HepG2 (cell line): Measurements from ENCODE around the gene BRAP. TPM values are rescaled to one million over a fixed set of nuclear protein-coding genes. Genes with fewer than 3 reads are reported as not detected.

ENCODE experiments used
- ATF1 ChIP-seq: IDR thresholded peaks from 2 replicates; pipeline ENCODE4 v1.6.1; 2016; ENCODE audit warnings: mild to moderate bottlenecking, control low read depth
- CBX2 ChIP-seq, 2 experiments: fragments of 200-600 bp in 1 of 2; sonication (generic); formaldehyde crosslinking in 1 of 2; IDR thresholded peaks; 2 replicates each; pipeline versions ENCODE4 v1.7.0 to v1.8.1; 2018 to 2022; ENCODE audit warnings: low read depth in 2 of 2, low read length in 1 of 2, mild to moderate bottlenecking in 1 of 2, missing genetic modification reagents in 1 of 2
- HDAC1 ChIP-seq: sonication (generic); formaldehyde crosslinking; IDR thresholded peaks from 2 replicates; pipeline ENCODE4 v1.5.1; 2020; ENCODE audit warnings: mild to moderate bottlenecking, missing genetic modification reagents
- HMGXB4 ChIP-seq, 2 experiments: sonication (generic) in 1 of 2; formaldehyde crosslinking in 1 of 2; IDR thresholded peaks; 2 replicates each; pipeline versions ENCODE4 v1.4.0 to v1.6.1; 2018 to 2020; ENCODE audit warnings: missing genetic modification reagents in 2 of 2, borderline replicate concordance in 1 of 2, low read depth in 1 of 2, mild to moderate bottlenecking in 1 of 2, missing biosample characterization in 1 of 2
- HOXA5 ChIP-seq: sonication (generic); formaldehyde crosslinking; IDR thresholded peaks from 2 replicates; pipeline ENCODE4 v1.4.0; 2020; ENCODE audit warnings: missing genetic modification reagents
- MTF2 ChIP-seq: sonication (generic); formaldehyde crosslinking; IDR thresholded peaks from 2 replicates; pipeline ENCODE4 v1.5.0; 2020; ENCODE audit warnings: missing genetic modification reagents, borderline replicate concordance
- MYNN ChIP-seq: sonication (generic); formaldehyde crosslinking; IDR thresholded peaks from 2 replicates; pipeline ENCODE4 v1.4.0; 2020; ENCODE audit warnings: mild to moderate bottlenecking, low read depth, missing genetic modification reagents
- NAIF1 ChIP-seq: sonication (generic); formaldehyde crosslinking; IDR thresholded peaks from 2 replicates; pipeline ENCODE4 v1.5.0; 2020; ENCODE audit warnings: mild to moderate bottlenecking, missing genetic modification reagents, borderline replicate concordance
- NR2F6 ChIP-seq, 2 experiments: IDR thresholded peaks; 2 replicates each; pipeline ENCODE4 v1.6.1; 2016; ENCODE audit warnings: antibody characterized with exemption in 1 of 2, mild to moderate bottlenecking in 1 of 2
- PCBP1 ChIP-seq: fragments of 200-400 bp; formaldehyde crosslinking; IDR thresholded peaks from 2 replicates; pipeline ENCODE4 v1.6.1; 2017; ENCODE audit warnings: mild to moderate bottlenecking, low read depth, low read length, borderline replicate concordance
- STAT6 ChIP-seq: sonication (generic); formaldehyde crosslinking; IDR thresholded peaks from 2 replicates; pipeline ENCODE4 v1.4.0; 2020; ENCODE audit warnings: missing genetic modification reagents, mild to moderate bottlenecking, borderline replicate concordance
- TAF15 ChIP-seq: fragments of 200-400 bp; formaldehyde crosslinking; IDR thresholded peaks from one replicate; pipeline ENCODE4 v1.6.1; 2018; ENCODE audit warnings: mild to moderate bottlenecking, low read depth, low read length; ENCODE audit not compliant: poor library complexity, severe bottlenecking
- TRIM22 ChIP-seq: fragments of 450-650 bp; IDR thresholded peaks from 2 replicates; pipeline ENCODE4 v1.6.1; 2017
- ZFX ChIP-seq: sonication (generic); formaldehyde crosslinking; IDR thresholded peaks from 2 replicates; pipeline ENCODE4 v1.4.0; 2020; ENCODE audit warnings: mild to moderate bottlenecking, low read depth, missing genetic modification reagents, moderate library complexity
- ZNF260 ChIP-seq: sonication (generic); formaldehyde crosslinking; IDR thresholded peaks from 2 replicates; pipeline ENCODE4 v1.4.0; 2020; ENCODE audit warnings: missing genetic modification reagents, low read depth, mild to moderate bottlenecking, borderline replicate concordance
- ZNF598 ChIP-seq: sonication (generic); formaldehyde crosslinking; IDR thresholded peaks from 2 replicates; pipeline ENCODE4 v1.5.1; 2020; ENCODE audit warnings: mild to moderate bottlenecking, missing genetic modification reagents, borderline replicate concordance
- ZNF619 ChIP-seq: sonication (generic); formaldehyde crosslinking; IDR thresholded peaks from 2 replicates; pipeline ENCODE4 v1.4.0; 2020; ENCODE audit warnings: mild to moderate bottlenecking, missing genetic modification reagents
- ZNF644 ChIP-seq: IDR thresholded peaks from 2 replicates; pipeline ENCODE4 v1.6.1; 2016; ENCODE audit warnings: low read depth
- ZNF704 ChIP-seq: sonication (generic); formaldehyde crosslinking; IDR thresholded peaks from 2 replicates; pipeline ENCODE4 v1.8.1; 2023; ENCODE audit warnings: mild to moderate bottlenecking, inconsistent platforms, moderate library complexity, missing genetic modification reagents, borderline replicate concordance
- polyA plus RNA-seq, 8 experiments: library from polyadenylated mRNA; depleted of rRNA in 3 of 8; stranded (reverse) in 7 of 8; unstranded in 1 of 8; fragments of >200 nt; fragmentation: Illumina TruSeq in 4 of 8; extraction: Trizol in 4 of 8; gene quantifications; 2 replicates each; pipeline versions ENCODE4 v1.2.1 to v1.2.3, GENCODE V29; 2011 to 2016; ENCODE audit warnings: low read depth in 4 of 8, missing spikeins in 1 of 8, mixed read lengths in 1 of 8; ENCODE audit not compliant: insufficient read depth in 1 of 8
- total RNA-seq, 5 experiments: library from RNA; depleted of rRNA; stranded (reverse); fragments of >200 nt; fragmentation: Illumina TruSeq; extraction: Trizol; gene quantifications; 2 replicates each; pipeline ENCODE4 v1.2.3, GENCODE V29; 2016; ENCODE audit warnings: low read depth in 1 of 5

Gene BRAP
- total and polyA plus RNA-seq, 2 of the 13 experiments (the other 11 are each of a cell fraction or from before 2014, with no cell fraction given) = 8.1 to 15.4 TPM

GRCh38 chr12:111597831-111598636 lies 87.7 kb downstream of the BRAP start (continued):
- TF ChIP-seq TRIM22 (no peak), STAT6 (CRISPR knock-in tag) (no peak), ZNF619 (CRISPR knock-in tag) (0 out of 2 replicates have a peak, but pooled peaks have one; percentile 24), ZNF260 (CRISPR knock-in tag) (no peak), ZFX (CRISPR knock-in tag) (peak; percentile 61), ZNF598 (no peak), NAIF1 (CRISPR knock-in tag) (no peak), PCBP1 (peak; percentile 73; the same call in 1 of the 2 replicates), MTF2 (CRISPR knock-in tag) (no peak), NR2F6 (IDR thresholded peaks at IDR 0.05) (no peak), NR2F6 (CRISPR knock-in tag; IDR thresholded peaks at IDR 0.05) (no peak), ZNF704 (CRISPR knock-in tag) (0 out of 2 replicates have a peak, but pooled peaks have one; percentile 47), TAF15 (peak; percentile 14), ATF1 (CRISPR knock-in tag) (no peak), CBX2 (IDR thresholded peaks at IDR 0.05; ENCODE audit: low read depth, low read length) (no peak), CBX2 (CRISPR knock-in tag; IDR thresholded peaks at IDR 0.05; ENCODE audit: low read depth) (no peak), HOXA5 (CRISPR knock-in tag) (no peak), HMGXB4 (CRISPR knock-in tag; IDR thresholded peaks at IDR 0.05; ENCODE audit: borderline replicate concordance in 1 of 2, low read depth in 1 of 2) (peak in 1 of 2 experiments; percentile 75; a peak in 2 of 4 replicates), ZNF644 (CRISPR knock-in tag) (no peak), MYNN (CRISPR knock-in tag) (no peak), HDAC1 (CRISPR knock-in tag) (peak; percentile 39; the same call in 1 of the 2 replicates)
